ENCODE data around the gene ST3GAL5.

- TF ChIP-seq CTCF (IDR thresholded peaks at IDR 0.05) (no peak), EZH2 (IDR thresholded peaks at IDR 0.05; ENCODE audit: borderline replicate concordance, insufficient read depth, low read depth, low read length, poor library complexity, severe bottlenecking) (no peak)
Observed at GRCh38 chr2:85794038-85794441, 94.8 kb downstream of the ST3GAL5 start.

Measured in B cell (primary cell).